HFF-Myc (cell line): ENCODE data around the gene MYLK.

Experiments
- DNase-seq: peaks from one replicate; pipeline ENCODE4 v3.0.0-alpha.2; 2011; ENCODE audit warnings: low read depth; ENCODE audit errors: extremely low read depth
- H3K4me3 ChIP-seq: replicated peaks from 2 replicates; pipeline ENCODE4 v1.5.1; 2011; ENCODE audit warnings: low read depth, mild to moderate bottlenecking, control low read depth, low read length
- CTCF ChIP-seq: IDR thresholded peaks from 2 replicates; pipeline ENCODE4 v1.5.1; 2012; ENCODE audit warnings: mild to moderate bottlenecking, low read depth, low read length, control low read depth; ENCODE audit errors: missing control alignments

Gene MYLK

GRCh38 chr3:123750659-123751420 lies 133.3 kb downstream of the MYLK start:
- no peak overlapping the region for H3K4me3 ChIP-seq
- DNase-seq = peak; percentile 93
- peak; percentile 17 for TF ChIP-seq CTCF

- TF ChIP-seq CTCF = no peak
- no peak for DNase-seq
- no peak overlapping the region for H3K4me3 ChIP-seq
Measured at GRCh38 chr3:123750209-123750608, 133.9 kb downstream of the MYLK start.

GRCh38 chr3:123749711-123750110 lies 134.4 kb downstream of the MYLK start:
- no peak for TF ChIP-seq CTCF
- H3K4me3 ChIP-seq = no peak overlapping the region
- no peak for DNase-seq

- no peak for DNase-seq
- TF ChIP-seq CTCF = peak; percentile 34
- no peak overlapping the region for H3K4me3 ChIP-seq
Measured at GRCh38 chr3:123745184-123745855, 138.8 kb downstream of the MYLK start.

- H3K4me3 ChIP-seq = no peak overlapping the region
- no peak for DNase-seq
- no peak for TF ChIP-seq CTCF
Measured at GRCh38 chr3:123744064-123744463, 140.1 kb downstream of the MYLK start.

GRCh38 chr3:123743121-123743520 lies 141.0 kb downstream of the MYLK start:
- H3K4me3 ChIP-seq = no peak overlapping the region
- TF ChIP-seq CTCF = no peak
- DNase-seq = no peak
